Sciatic nerve (tissue), 2 donors: ENCODE results near the gene TXNRD3. TPM values are rescaled to one million over a fixed set of nuclear protein-coding genes. Genes with fewer than 3 reads are reported as not detected.

Experiments
- ATAC-seq: fragments of 200-7000 bp; cut with Tn5 transposase; one replicate; pipeline ENCODE4 v1.9.1; 2020; ENCODE audit warnings: mild to moderate bottlenecking, moderate library complexity
- DNase-seq: peaks from one replicate; pipeline ENCODE4 v3.0.0-alpha.2; 2020; ENCODE audit warnings: low spot score
- intact Hi-C: fragments of 100-400 bp; cut with DNase I; formaldehyde crosslinking; loops from one replicate; pipeline ENCODE4 v1.14.2; 2022
- total RNA-seq: library from RNA; stranded (reverse); fragmentation: NEBNext Ultra II Directional; extraction: Animal tissue kit (Norgen Biotek cat#: 25700); gene quantifications from one replicate; pipeline ENCODE4 v1.2.1, GENCODE V29; 2021
- donor health status: DM: no; HTN: no; CAD: no.
- donor health status: DM: no; HTN: no; CAD: no.

TXNRD3 gene
- 25.1 TPM for total RNA-seq

DNA sequence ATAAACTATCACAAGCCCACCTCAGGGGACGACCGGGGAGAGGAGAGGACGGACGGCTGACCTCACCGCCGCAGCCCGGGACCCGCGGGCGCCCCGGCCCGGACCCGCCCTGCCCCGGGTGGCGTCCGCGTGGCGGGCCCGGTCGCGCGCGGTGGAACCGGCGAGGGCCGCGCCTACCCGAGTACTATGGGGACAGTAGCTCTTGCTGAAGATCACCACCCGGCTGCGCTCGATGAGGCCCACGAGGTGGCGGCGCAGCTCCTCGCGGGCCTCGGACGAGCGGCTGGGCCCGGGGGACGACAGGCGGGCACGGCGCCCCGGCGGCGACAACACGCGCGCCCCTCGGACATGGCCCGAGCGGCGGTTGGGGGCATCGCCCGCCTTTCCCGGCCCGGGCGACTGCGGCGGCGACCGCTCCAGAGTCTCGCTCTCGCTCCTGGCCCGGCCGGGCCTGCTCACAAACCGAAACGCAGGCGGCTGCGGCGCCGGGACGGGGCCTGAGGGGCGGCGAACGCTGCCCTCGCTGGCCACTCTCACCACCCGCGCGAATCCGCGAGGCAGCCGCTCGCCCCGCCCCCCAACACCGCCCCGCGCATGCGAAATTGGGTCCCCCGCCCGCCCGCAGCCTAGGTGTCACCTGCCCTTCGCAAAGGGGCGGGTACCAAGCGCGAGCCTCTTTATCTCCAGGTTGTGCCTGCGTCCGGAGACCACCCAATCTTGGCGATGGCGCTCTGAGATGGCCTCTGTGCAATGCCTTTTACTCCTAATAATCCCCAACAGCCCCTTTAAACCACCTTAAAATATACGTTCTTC lies at the start of gene TXNRD3:
TXNRD3 (minus strand) TSS at position 554 of the 813 bp plus-strand sequence.
- intact Hi-C loops = no loop called here
- DNase-seq = peak; percentile 92
- peak; percentile 97 for ATAC-seq

DNA sequence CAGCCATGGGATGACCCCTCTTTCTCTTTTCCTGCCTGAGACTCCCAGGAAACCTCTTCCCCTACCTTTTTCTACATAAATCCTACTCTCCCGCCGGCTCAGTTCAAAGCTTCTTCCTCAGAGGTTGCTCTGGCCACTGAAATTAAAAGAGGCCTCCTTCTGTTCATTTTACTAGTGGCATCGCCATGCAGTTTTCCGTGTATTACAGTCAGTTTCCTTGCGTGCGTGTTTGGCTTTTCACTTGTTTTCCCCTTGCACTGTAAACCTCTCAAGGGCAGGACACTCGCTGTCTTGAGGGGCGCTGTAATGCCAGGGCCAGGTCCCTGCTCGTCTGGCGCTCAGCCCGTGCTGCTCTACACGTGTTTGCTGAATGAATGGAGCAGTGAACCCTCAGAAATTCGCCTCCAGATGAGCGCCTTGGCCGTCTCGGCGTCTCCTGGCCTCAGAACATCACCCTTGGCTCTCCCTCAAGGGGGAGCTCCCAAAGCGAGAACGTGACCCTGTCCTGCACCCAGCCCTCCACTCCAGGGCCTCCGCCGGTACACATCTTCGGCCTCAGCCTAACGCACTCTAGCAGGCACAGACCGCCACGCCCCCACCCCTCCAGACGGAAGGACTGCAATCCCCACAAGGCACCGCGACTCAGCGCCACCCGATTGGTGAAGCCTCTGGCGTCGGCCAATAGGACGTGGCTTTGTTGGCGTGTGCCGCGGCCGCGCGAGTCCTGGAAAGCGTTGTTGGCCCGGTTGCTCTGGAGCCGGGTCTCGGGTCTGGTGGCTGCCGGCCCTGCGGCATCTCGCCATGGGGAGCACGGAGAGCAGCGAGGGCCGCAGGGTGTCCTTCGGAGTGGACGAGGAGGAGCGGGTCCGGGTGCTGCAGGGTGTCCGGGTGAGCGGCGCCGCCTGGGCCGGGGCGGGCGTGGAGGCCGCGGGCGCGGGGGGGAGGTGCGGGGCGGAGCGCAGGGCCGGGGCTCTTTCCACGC lies 48.9 kb upstream of the TXNRD3 start, which contains the start of gene CHCHD6:
CHCHD6 (plus strand) TSS at position 729 of the 982 bp plus-strand sequence; CDS start at position 802, 73 bp downstream.
- intact Hi-C loops = no loop called here
- DNase-seq (peak; percentile 98), ATAC-seq (peak; percentile 99)

DNA sequence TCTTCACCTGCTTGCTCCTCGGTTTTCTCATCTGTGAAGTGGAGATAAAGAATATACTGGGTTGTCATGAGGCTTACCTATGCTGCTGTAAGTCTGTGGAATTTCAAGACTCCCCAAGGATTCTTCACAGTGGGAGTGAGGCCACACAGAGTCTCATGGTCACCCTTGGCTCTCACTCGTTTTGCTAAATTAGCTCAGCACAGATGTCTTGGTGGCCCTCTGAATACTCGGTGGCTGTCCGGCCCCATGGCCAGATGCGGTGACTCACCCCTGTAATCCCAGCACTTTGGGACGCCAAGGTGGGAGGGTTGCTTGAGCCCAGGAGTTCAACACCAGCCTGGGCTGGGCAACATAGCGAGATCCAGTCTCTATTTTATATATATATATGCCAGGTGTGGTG lies 44.1 kb upstream of the TXNRD3 start:
- ATAC-seq (no peak), DNase-seq (no peak)
- intact Hi-C loops = no loop called here

DNA sequence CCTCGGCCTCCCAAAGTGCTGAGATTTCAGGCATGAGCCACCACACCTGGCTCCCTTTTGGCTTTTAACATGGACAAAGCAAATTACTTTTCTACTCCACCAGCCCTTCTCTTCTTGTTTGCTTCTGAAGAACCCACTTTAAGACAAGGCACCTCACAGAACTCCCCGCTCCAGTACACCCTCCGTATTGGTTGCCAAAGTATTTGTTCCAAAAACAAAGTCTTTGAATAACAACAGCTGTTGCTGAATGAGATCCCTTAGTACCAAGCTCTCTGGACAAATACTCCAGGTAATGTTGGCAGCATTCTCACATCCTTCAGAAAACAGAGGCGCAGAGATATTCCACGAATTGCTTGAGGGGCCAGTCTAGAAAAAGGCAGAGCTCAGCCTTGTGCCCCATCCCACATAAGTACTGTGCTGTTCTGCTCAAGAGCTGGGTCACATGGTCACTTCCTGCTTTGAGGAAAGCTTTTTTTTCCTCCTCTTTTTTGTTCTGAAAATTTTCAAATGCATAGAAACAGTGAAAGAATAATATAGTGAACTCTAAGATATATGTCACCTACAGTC lies 41.9 kb upstream of the TXNRD3 start:
- DNase-seq (no peak), ATAC-seq (peak; percentile 68)
- intact Hi-C loops = no loop called here

DNA sequence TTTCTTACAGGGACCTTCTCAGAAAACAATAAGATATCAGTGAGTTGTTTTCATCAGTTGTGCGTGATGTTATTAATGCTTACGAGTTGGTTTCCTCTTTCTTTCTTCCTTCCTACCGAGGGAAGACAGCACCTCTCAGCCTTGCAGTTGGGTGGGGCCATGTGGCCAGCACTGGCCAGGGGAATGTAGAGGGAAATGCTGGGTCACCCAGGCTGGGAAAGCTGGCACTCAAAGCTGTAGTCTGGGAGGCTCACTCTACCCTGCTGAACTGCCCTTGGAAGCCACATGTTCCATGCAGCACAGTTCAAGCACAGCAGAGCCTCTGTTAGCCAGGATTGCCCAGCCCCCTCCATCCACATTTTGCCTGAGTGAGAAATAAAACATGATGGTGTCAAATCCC lies 39.0 kb upstream of the TXNRD3 start:
- DNase-seq (no peak), ATAC-seq (no peak)
- intact Hi-C loops = no loop called here

- DNase-seq (no peak), ATAC-seq (no peak)
- intact Hi-C loops = no loop called here
These were observed 37.9 kb upstream of the TXNRD3 start for GRCh38 chr3:126692858-126693257.

DNA sequence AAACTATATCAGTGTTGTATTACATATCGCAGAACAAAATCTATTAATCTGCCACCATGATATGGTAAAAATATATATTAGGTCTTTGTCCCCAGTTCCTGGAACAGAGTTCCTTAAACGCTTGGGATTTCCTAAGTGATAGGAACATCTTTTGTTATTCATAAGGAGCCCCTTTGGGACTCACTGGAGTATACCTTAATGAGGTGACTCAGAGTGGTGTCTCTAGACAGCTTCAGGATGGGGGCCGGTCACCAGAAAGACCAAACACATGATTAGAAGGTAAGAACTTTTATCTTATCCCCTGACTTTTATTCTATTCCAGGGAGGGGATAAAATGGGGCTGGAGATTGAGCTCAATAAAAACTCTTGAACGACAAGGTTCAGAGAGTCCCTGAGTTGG lies 36.8 kb upstream of the TXNRD3 start:
- ATAC-seq = no peak
- DNase-seq = no peak
- intact Hi-C loops = no loop called here

DNA sequence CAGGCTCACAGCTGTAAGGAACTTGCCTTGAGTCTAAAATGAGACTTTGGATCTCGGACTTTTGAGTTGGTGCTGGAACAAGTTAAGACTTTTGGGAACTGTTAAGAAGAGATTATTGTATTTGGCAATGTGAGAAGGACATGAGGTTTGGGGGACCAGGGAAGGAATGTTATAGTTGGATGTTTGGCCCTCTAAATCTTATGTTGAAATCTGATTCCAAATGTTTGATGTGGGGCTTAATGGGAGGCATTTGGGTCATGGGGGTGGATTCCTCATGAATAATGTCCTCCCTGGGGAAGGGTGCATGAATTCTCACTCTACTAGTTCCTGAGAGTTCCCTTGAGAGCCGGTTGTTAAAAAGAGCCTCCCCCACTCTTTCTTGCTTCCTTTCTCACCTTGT lies 30.6 kb upstream of the TXNRD3 start:
- intact Hi-C loops = loop anchor here (10.0 kb wide), 2 partner anchors 309 to 859 kb away; no protein-coding TSS in a partner anchor
- DNase-seq = no peak
- peak; percentile 83 for ATAC-seq

DNA sequence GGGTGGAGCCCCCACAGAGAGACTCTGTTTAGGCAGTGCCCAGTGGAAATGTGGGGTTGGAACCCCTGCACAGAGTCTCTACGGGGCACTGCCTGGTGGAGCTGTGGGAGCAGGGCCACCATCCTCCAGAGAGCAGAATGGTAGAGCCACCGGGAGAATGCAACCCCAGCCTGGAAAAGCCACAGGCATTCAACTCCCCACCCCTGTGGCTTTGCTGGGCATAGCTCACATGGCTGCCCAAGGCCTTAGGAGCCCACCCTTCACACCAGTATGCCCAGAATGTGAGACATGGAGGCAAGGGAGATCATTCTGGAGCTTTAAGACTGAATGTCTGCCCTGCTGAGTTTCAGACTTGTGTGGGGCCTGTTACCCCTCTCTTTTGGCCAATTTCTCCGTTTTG lies 30.1 kb upstream of the TXNRD3 start:
- intact Hi-C loops = loop anchor here (10.0 kb wide), 2 partner anchors 310 to 860 kb away; no protein-coding TSS in a partner anchor
- no peak for DNase-seq
- ATAC-seq = peak; percentile 40

DNA sequence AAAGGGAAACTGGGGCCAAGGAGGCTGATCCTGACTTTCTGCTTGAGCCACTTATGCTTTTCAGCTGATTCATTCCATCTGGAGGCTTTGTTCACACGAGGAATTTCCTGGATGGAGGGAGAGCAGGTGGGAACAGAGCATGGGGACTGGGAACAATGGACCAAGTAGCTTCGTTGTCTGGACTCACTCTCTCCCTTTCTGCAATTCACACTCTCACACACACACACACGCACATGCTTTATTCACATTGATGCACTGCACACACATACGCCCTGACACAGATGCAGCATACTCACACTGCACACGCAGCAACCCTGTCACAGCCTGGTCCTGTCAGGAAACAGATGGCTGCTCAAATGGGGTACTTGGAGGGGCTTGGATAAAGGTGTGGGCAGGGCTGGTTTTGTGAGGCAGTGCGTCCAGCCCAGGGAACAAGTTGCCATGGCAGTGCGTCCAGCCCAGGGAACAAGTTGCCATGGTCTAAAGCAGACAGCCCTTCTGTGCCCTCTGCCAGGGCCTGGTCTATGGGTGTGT lies 29.4 kb upstream of the TXNRD3 start:
- no peak for DNase-seq
- ATAC-seq = peak; percentile 74
- intact Hi-C loops = loop anchor here (10.0 kb wide), 2 partner anchors 311 to 861 kb away; no protein-coding TSS in a partner anchor

DNA sequence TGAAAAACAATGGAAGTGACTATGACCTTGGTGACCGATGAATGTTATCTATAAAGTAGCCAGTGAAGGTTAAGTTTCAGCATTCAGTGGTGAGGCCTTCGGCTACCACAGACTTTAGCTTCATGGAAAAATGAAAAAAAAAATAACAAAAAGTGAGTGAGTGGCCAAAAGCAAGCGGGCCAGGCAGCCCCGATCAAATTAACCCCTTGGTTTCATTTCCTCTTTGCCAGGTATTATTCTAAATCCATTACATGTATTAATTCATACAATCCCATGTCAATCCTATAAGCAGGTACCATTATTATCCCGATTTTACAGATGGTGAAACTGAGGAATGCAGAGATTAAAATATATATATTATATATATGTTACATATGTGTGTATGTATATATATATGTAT lies 28.1 kb upstream of the TXNRD3 start:
- ATAC-seq = no peak
- intact Hi-C loops = loop anchor here (10.0 kb wide), 2 partner anchors 312 to 862 kb away; no protein-coding TSS in a partner anchor
- DNase-seq = no peak

DNA sequence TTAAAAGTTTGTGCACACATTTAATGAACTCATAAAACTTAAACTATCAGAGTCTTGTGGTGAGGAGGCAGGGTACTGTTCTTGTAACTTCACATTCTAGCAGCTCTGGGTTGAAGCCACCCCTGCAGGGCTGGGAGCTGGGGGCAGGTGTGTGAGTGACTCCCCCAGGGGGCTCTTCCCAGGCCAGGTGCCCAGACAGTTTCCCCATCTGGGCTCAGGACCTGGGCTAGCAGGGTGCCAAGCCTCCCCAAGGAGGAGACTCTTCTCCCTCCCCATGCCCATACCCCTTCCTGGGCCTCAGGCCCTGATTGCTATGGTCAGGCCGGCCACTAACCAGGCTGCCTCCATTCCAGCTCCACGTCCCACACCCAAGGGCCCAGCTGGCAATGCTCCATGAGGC lies 27.1 kb upstream of the TXNRD3 start:
- intact Hi-C loops = loop anchor here (10.0 kb wide), 2 partner anchors 313 to 863 kb away; no protein-coding TSS in a partner anchor

DNA sequence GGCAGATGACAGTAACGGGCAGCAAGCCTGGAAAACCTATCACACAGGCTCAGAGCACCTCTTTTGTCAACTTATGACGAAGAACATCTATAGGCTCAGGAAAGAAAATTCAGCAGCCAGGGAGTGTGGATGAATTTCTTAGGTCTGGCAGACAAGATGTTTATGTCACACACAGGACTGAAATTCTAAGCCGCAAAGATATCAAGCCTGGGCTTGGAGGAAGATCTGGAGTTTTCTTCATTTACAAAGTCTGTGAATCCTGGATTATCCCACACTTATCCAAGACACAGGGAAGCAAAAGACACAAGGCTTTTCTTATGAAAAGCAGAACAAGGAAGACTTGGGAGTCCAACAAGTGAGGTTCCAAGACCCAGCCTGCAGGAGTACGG lies 25.7 kb upstream of the TXNRD3 start:
- no peak for DNase-seq
- intact Hi-C loops = loop anchor here (10.0 kb wide), 2 partner anchors 314 to 864 kb away; no protein-coding TSS in a partner anchor
- ATAC-seq = no peak

More for the DNA sequence above, 27.1 kb upstream of the TXNRD3 start:
- ATAC-seq (no peak), DNase-seq (no peak)

DNA sequence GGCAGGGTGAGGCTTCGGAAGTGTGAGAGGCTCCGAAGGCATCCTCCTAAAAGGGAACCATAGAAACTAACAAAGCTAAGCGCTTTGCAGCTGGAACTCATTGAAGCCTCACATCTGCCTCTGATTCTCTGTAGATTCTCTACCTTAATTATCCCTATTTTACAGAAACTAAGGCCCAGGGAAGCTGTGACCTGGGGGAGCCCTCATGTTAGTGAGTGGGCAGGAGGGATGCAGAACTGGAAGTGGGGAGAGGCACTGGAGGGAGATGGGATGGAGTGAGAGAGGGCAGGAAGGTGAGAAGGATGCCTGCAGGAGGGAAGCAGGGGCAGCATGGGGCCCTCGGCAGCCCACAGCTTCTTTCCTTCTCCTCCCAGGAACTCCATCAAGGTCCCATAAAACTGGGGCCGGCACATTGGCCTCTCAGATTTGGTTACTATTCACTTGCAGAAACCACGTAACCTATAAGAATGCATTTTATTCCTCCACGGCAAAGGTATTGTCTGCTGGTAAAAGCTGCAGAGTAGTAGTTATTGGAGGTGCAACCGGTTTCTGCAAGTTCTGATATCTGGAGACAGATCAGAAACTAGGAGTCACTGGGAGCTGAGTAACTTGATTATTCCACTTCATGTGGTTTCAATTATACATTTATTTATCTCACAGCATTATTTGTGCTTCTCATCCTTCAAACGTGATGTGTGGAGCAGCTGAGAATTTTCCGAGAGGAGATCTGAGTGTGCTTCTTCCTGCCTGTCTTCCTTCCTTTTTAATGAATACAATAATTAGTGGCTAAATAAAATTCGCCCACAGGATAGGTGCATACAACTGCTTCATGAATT lies 25.1 kb upstream of the TXNRD3 start:
- DNase-seq (no peak), ATAC-seq (no peak)
- intact Hi-C loops = loop anchor here (10.0 kb wide), 3 partner anchors 315 to 865 kb away; no protein-coding TSS in a partner anchor

GRCh38 chr3:126679318-126679751 lies 24.4 kb upstream of the TXNRD3 start:
- intact Hi-C loops = loop anchor here (10.0 kb wide), 1 partner anchor 785 kb away; no protein-coding TSS in a partner anchor
- ATAC-seq (peak; percentile 86), DNase-seq (peak; percentile 92)

GRCh38 chr3:126678693-126679317 lies 23.9 kb upstream of the TXNRD3 start:
- intact Hi-C loops = loop anchor here (10.0 kb wide), 1 partner anchor 786 kb away; no protein-coding TSS in a partner anchor
- no peak for DNase-seq
- ATAC-seq = no peak

DNA sequence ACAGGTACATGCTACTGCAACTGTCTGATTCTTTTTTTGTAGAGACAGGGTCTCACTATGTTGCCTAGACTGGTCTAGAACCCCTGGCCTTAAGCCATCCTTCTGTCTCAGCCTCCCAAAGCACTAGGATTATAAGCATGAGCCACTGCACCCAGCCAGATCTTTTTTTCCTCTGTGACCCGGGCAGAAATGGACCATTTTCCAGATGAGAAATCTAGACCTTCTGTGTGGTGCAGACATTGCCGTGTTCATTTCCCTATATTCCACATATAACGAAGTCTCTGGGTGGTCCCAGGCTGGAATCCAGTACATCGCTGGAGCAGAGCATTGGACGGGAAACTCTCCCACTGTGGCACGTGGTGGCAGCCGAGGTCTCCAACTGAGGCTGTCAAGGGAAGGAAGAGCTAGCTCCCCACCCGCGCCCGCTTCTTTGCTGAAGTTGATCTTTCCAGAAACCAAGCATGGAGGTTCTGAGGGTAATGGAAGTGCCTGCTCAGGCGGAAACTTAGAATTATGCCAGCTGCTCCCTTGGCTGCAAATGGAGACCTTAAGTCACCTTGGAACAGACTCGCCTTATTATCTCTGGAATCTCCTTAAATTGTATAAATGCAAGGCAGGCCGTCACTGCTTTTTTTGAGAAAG lies 23.1 kb upstream of the TXNRD3 start:
- DNase-seq (no peak), ATAC-seq (no peak)
- intact Hi-C loops = loop anchor here (10.0 kb wide), 1 partner anchor 787 kb away; no protein-coding TSS in a partner anchor
